Uterus (tissue), 2 donors: ENCODE measurements around the gene PTDSS2.

Source experiments
- CTCF ChIP-seq, 4 experiments: fragments of 200-600 bp in 2 of 4; fragments of 450-650 bp in 2 of 4; sonication (generic) in 2 of 4; IDR thresholded peaks; one replicate each; pipeline ENCODE4 v1.5.1; 2016 to 2019; ENCODE audit warnings: antibody characterized with exemption in 4 of 4, mild to moderate bottlenecking in 2 of 4, moderate library complexity in 1 of 4
- POLR2A ChIP-seq, 2 donors: fragments of 450-650 bp; IDR thresholded peaks; one replicate each; pipeline ENCODE4 v1.6.1; 2016; ENCODE audit warnings: antibody characterized with exemption in 2 of 2, mild to moderate bottlenecking in 1 of 2, moderate library complexity in 1 of 2

- TF ChIP-seq CTCF (IDR thresholded peaks at IDR 0.05) (no peak), POLR2A (IDR thresholded peaks at IDR 0.05) (no peak)
Measured at GRCh38 chr11:536841-537621, 87.0 kb downstream of the PTDSS2 start, which contains the start of gene LRRC56.
